MM.1S (cell line): Measurements from ENCODE around the gene MTIF3.

Experiments
- DNase-seq: peaks from one replicate; pipeline ENCODE4 v3.0.0-alpha.2; 2015
- H2AFZ ChIP-seq: fragments of 300-600 bp; sonication (generic); 2 replicates; pipeline ENCODE4 v1.6.0; 2016; ENCODE audit warnings: antibody characterized with exemption, low read length
- H3F3A ChIP-seq: fragments of 300-600 bp; sonication (generic); 2 replicates; pipeline ENCODE4 v1.6.1; 2016; ENCODE audit warnings: mild to moderate bottlenecking, antibody characterized with exemption, low read length, moderate library complexity, mixed read lengths; ENCODE audit not compliant: insufficient read depth
- H3K27ac ChIP-seq: fragments of 300-600 bp; sonication (generic); 2 replicates; pipeline ENCODE4 v1.5.1; 2016; ENCODE audit warnings: mild to moderate bottlenecking, low read length
- H3K27me3 ChIP-seq: fragments of 300-600 bp; sonication (generic); replicated peaks from 2 replicates; pipeline ENCODE4 v1.6.0; 2016; ENCODE audit warnings: low read length; ENCODE audit not compliant: insufficient read depth
- H3K36me3 ChIP-seq: fragments of 300-600 bp; sonication (generic); replicated peaks from 2 replicates; pipeline ENCODE4 v1.6.1; 2016; ENCODE audit warnings: mild to moderate bottlenecking, low read length, mixed read lengths; ENCODE audit not compliant: insufficient read depth
- H3K4me1 ChIP-seq: fragments of 300-600 bp; sonication (generic); 2 replicates; pipeline ENCODE4 v1.6.1; 2016; ENCODE audit warnings: low read length, mixed read lengths
- H3K4me2 ChIP-seq: fragments of 300-600 bp; sonication (generic); 2 replicates; pipeline ENCODE4 v1.6.0; 2016; ENCODE audit warnings: low read depth, low read length
- H3K4me3 ChIP-seq: fragments of 300-600 bp; sonication (generic); 2 replicates; pipeline ENCODE4 v1.5.1; 2016; ENCODE audit warnings: low read length, mixed read lengths
- H3K79me2 ChIP-seq: fragments of 300-600 bp; sonication (generic); 2 replicates; pipeline ENCODE4 v1.6.1; 2016; ENCODE audit warnings: mixed run types, low read length, mixed read lengths
- H3K9ac ChIP-seq: fragments of 300-600 bp; sonication (generic); 2 replicates; pipeline ENCODE4 v1.6.1; 2016; ENCODE audit warnings: low read length, mixed read lengths
- H3K9me2 ChIP-seq: fragments of 300-600 bp; sonication (generic); replicated peaks from 2 replicates; pipeline ENCODE4 v1.6.1; 2016; ENCODE audit warnings: mild to moderate bottlenecking, low read length, mixed read lengths; ENCODE audit not compliant: insufficient read depth
- H3K9me3 ChIP-seq: fragments of 300-600 bp; sonication (generic); replicated peaks from 2 replicates; pipeline ENCODE4 v1.6.1; 2016; ENCODE audit warnings: mild to moderate bottlenecking, low read length, mixed read lengths; ENCODE audit not compliant: insufficient read depth
- H4K20me1 ChIP-seq: fragments of 300-600 bp; sonication (generic); 2 replicates; pipeline ENCODE4 v1.6.1; 2016; ENCODE audit warnings: mild to moderate bottlenecking, low read length, moderate library complexity, mixed read lengths; ENCODE audit not compliant: insufficient read depth
- CTCF ChIP-seq: fragments of 300-600 bp; sonication (generic); IDR thresholded peaks from 2 replicates; pipeline ENCODE4 v1.5.1; 2016; ENCODE audit warnings: antibody characterized with exemption, low read length, mixed read lengths
- EZH2 ChIP-seq: fragments of 300-600 bp; sonication (generic); optimal IDR thresholded peaks from 2 replicates; pipeline ENCODE3; 2017; ENCODE audit warnings: low read depth, mild to moderate bottlenecking, antibody characterized with exemption, low read length, mixed read lengths
- EZH2phosphoT487 ChIP-seq: fragments of 300-600 bp; sonication (generic); IDR thresholded peaks from 2 replicates; pipeline ENCODE4 v1.6.1; 2018; ENCODE audit warnings: antibody characterized with exemption, low read length

The MTIF3 gene

GRCh38 chr13:27442797-27443196, 7.6 kb downstream of the MTIF3 start:
- no peak overlapping the region for H3K4me3 ChIP-seq
- no peaks in the 10 kb centered on the region for H3K27me3 ChIP-seq
- no peak overlapping the region for H3K4me2 ChIP-seq
- no peak for DNase-seq
- H3K9ac ChIP-seq = no peak overlapping the region
- no peak overlapping the region for H2AFZ ChIP-seq
- H4K20me1 ChIP-seq = no peaks in the 10 kb centered on the region
- H3K79me2 ChIP-seq = peaks cover 22% of the 10 kb centered on the region
- H3K27ac ChIP-seq = no peak overlapping the region
- peaks cover 23% of the 10 kb centered on the region; the same call in 1 of the 2 replicates for H3K4me1 ChIP-seq
- no peak for TF ChIP-seq EZH2phosphoT487
- TF ChIP-seq CTCF = no peak
- TF ChIP-seq EZH2 = no peak
- no peaks in the 10 kb centered on the region for H3K36me3 ChIP-seq
- H3K9me2 ChIP-seq = no peaks in the 10 kb centered on the region
- peaks cover 18% of the 10 kb centered on the region; the same call in 1 of the 2 replicates for H3F3A ChIP-seq
- no peaks in the 10 kb centered on the region for H3K9me3 ChIP-seq

- no peak for DNase-seq
- no peaks in the 10 kb centered on the region for H3K9me2 ChIP-seq
- peaks cover 27% of the 10 kb centered on the region; the same call in 1 of the 2 replicates for H3K4me1 ChIP-seq
- H3K27me3 ChIP-seq = no peaks in the 10 kb centered on the region
- H3K9ac ChIP-seq = no peak overlapping the region
- no peaks in the 10 kb centered on the region for H3K36me3 ChIP-seq
- H3K79me2 ChIP-seq = peaks cover 22% of the 10 kb centered on the region
- peaks cover 12% of the 10 kb centered on the region; the same call in 1 of the 2 replicates for H3F3A ChIP-seq
- no peak overlapping the region for H2AFZ ChIP-seq
- TF ChIP-seq CTCF = no peak
- TF ChIP-seq EZH2phosphoT487 = no peak
- TF ChIP-seq EZH2 = no peak
- H3K4me3 ChIP-seq = no peak overlapping the region
- no peaks in the 10 kb centered on the region for H4K20me1 ChIP-seq
- no peak overlapping the region for H3K4me2 ChIP-seq
- no peak overlapping the region for H3K27ac ChIP-seq
- no peaks in the 10 kb centered on the region for H3K9me3 ChIP-seq
These were observed 8.2 kb downstream of the MTIF3 start for GRCh38 chr13:27442071-27442647.

GRCh38 chr13:27440408-27440807, 10.0 kb downstream of the MTIF3 start:
- Histone ChIP-seq H2AFZ (no peak overlapping the region), H3K4me3 (no peak overlapping the region), H3K79me2 (peaks cover 11% of the 10 kb centered on the region), H3K27me3 (no peaks in the 10 kb centered on the region), H3K36me3 (no peaks in the 10 kb centered on the region), H3K4me2 (peak overlapping the region; percentile 27; the same call in 1 of the 2 replicates), H3K9me2 (no peaks in the 10 kb centered on the region), H4K20me1 (no peaks in the 10 kb centered on the region), H3K27ac (peak overlapping the region; percentile 46; the same call in 1 of the 2 replicates), H3F3A (peaks cover 11% of the 10 kb centered on the region; the same call in 1 of the 2 replicates), H3K9me3 (no peaks in the 10 kb centered on the region), H3K9ac (no peak overlapping the region), H3K4me1 (peaks cover 23% of the 10 kb centered on the region; the same call in 1 of the 2 replicates)
- DNase-seq = peak; percentile 61
- TF ChIP-seq CTCF (no peak), EZH2 (no peak), EZH2phosphoT487 (no peak)
